Immature natural killer cell (primary cell): ENCODE data around the gene ERICH2. TPM values are rescaled to one million over a fixed set of nuclear protein-coding genes. Genes with fewer than 3 reads are reported as not detected.

ENCODE experiments used
- DNase-seq, 3 donors: peaks; one replicate each; pipeline ENCODE4 v3.0.0; 2022; ENCODE audit warnings: mixed read lengths in 1 of 3
- H3K27ac Mint-ChIP-seq, 6 donors: one replicate each; pipeline ENCODE4 v1.8.0; 2020; ENCODE audit warnings: mixed read lengths in 6 of 6, mild to moderate bottlenecking in 5 of 6, inconsistent platforms in 4 of 6, moderate library complexity in 3 of 6
- H3K27me3 Mint-ChIP-seq, 3 donors: one replicate each; pipeline ENCODE4 v1.8.0; 2020 to 2021; ENCODE audit warnings: low read depth in 3 of 3, mild to moderate bottlenecking in 3 of 3, mixed read lengths in 3 of 3, moderate library complexity in 3 of 3, inconsistent platforms in 1 of 3
- H3K36me3 Mint-ChIP-seq, 3 donors: one replicate each; pipeline ENCODE4 v1.8.0; 2020; ENCODE audit warnings: mixed read lengths in 3 of 3, inconsistent platforms in 2 of 3, mild to moderate bottlenecking in 2 of 3
- H3K4me1 Mint-ChIP-seq, 2 donors: one replicate each; pipeline ENCODE4 v1.8.0; 2020; ENCODE audit warnings: inconsistent platforms in 2 of 2, mild to moderate bottlenecking in 2 of 2, mixed read lengths in 2 of 2, moderate library complexity in 1 of 2
- H3K4me3 Mint-ChIP-seq, 5 donors: one replicate each; pipeline ENCODE4 v1.8.0; 2020; ENCODE audit warnings: mild to moderate bottlenecking in 5 of 5, mixed read lengths in 5 of 5, inconsistent platforms in 3 of 5, moderate library complexity in 3 of 5
- H3K9me3 Mint-ChIP-seq, 6 donors: one replicate each; pipeline ENCODE4 v1.8.0; 2020; ENCODE audit warnings: mild to moderate bottlenecking in 6 of 6, mixed read lengths in 6 of 6, inconsistent platforms in 4 of 6, moderate library complexity in 3 of 6
- polyA plus RNA-seq, 3 donors: library from polyadenylated mRNA; unstranded; fragments of 300-500 nt; fragmentation: Illumina TruSeq; gene quantifications; one replicate each; pipeline ENCODE4 v1.2.3, GENCODE V29; 2021

The ERICH2 gene
- polyA plus RNA-seq, 3 donors from 2014 or later, result not detected

- peaks cover 45 to 52% of the 10 kb centered on the region in 2 donors for H3K4me1 Mint-ChIP-seq
- H3K4me3 Mint-ChIP-seq, result peak overlapping the region; percentile 48 to 69 (median 55)
- peak; percentile 35 to 51 (median 49) for DNase-seq
- H3K9me3 Mint-ChIP-seq, result no peaks in the 10 kb centered on the region
- no peaks in the 10 kb centered on the region for H3K36me3 Mint-ChIP-seq
- peaks cover 43 to 58% (median 57%) of the 10 kb centered on the region in 3 donors for H3K27me3 Mint-ChIP-seq
- H3K27ac Mint-ChIP-seq, result peak overlapping the region in 1 of 6 donors; percentile 52
These were observed 45.7 kb downstream of the ERICH2 start for GRCh38 chr2:170815746-170816503.

DNA sequence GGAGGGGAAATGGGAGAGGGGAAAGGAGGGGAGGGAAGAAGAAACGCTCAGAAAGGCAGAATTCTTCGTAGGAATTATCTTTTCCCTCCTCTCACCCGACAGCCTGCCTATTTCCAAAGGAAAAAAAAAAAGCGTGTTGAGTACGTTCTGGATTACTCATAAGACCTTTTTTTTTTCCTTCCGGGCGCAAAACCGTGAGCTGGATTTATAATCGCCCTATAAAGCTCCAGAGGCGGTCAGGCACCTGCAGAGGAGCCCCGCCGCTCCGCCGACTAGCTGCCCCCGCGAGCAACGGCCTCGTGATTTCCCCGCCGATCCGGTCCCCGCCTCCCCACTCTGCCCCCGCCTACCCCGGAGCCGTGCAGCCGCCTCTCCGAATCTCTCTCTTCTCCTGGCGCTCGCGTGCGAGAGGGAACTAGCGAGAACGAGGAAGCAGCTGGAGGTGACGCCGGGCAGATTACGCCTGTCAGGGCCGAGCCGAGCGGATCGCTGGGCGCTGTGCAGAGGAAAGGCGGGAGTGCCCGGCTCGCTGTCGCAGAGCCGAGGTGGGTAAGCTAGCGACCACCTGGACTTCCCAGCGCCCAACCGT is 46.4 kb downstream of the ERICH2 start, which contains the start of gene GAD1:
Gene GAD1 (plus strand): TSS at position 384 of the 589 bp plus-strand sequence. CDS start 1,705 bp downstream, outside the sequence.
- H3K27ac Mint-ChIP-seq, result peak within 1 kb of the TSS in 1 of 6 donors; percentile 52

DNA sequence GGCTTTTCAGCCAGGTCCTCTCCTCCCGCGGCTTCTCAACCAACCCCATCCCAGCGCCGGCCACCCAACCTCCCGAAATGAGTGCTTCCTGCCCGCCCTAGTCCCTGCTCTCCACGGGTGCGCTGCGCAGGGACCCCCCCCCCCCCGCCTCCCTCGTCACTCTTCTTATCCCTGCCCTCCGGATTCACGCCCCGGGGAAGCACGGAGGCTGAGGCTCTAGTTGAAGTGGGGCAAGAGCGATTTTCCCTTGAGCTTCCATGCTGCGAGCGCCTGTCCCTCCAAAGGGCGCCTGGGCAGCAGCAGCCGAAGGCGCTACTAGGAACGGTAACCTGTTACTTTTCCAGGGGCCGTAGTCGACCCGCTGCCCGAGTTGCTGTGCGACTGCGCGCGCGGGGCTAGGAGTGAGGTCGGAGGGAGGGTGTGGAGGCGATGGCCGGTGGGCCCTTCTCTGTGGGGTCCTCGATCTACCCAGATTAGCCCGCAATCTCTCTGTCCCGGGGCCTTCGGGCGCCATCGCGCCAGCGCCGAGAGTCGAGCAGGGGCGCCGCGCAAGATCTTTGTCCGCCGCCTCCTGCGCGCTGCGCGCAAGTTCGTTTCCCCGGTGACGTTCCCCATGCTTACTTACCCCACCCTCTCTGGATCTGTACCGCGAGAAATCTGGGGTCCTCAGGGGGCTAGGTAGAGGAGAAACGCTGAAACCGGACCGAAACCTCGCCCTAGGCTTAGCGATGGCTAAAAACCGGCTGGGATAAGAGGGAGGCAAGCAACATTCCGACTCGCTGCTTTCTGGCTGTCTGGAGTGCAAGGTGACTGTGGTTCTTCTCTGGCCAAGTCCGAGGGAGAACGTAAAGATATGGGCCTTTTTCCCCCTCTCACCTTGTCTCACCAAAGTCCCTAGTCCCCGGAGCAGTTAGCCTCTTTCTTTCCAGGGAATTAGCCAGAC is 47.2 kb downstream of the ERICH2 start:
- no peak for DNase-seq
- no peak overlapping the region for H3K27ac Mint-ChIP-seq

More for the DNA sequence above, 46.4 kb downstream of the ERICH2 start, which contains the start of gene GAD1:
- H3K9me3 Mint-ChIP-seq, result no peaks in the 10 kb centered on the region
- peaks cover 47 to 59% (median 55%) of the 10 kb centered on the region in 3 donors for H3K27me3 Mint-ChIP-seq
- no peak for DNase-seq
- H3K4me1 Mint-ChIP-seq, result peaks cover 51 to 59% of the 10 kb centered on the region in 2 donors
- no peaks in the 10 kb centered on the region for H3K36me3 Mint-ChIP-seq
- H3K4me3 Mint-ChIP-seq, result peak within 1 kb of the TSS; percentile 51 to 69 (median 60)

DNA sequence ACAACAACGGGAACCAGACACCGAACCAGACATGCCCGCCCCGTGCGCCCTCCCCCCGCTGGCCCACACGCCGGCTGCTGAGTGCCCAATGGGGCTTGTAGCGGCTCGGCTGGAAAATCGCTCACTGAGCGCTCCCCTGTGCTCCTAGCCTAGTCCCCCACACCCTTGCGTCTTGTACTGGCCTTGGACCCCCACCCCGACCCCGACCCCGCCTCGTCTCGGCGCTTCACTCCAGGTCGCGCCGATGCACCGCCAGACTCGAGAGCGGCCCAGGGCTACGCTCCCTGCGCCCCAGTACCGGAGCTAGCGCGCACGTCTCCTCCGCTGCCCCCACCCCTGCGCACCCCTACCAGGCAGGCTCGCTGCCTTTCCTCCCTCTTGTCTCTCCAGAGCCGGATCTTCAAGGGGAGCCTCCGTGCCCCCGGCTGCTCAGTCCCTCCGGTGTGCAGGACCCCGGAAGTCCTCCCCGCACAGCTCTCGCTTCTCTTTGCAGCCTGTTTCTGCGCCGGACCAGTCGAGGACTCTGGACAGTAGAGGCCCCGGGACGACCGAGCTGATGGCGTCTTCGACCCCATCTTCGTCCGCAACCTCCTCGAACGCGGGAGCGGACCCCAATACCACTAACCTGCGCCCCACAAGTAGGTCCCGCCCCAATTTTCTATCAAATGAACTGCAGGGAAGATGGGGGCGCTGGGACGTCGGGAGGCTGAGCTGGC is 48.0 kb downstream of the ERICH2 start:
- peaks cover 51 to 59% (median 57%) of the 10 kb centered on the region in 3 donors for H3K27me3 Mint-ChIP-seq
- H3K27ac Mint-ChIP-seq, result no peak overlapping the region
- DNase-seq, result no peak
- no peaks in the 10 kb centered on the region for H3K36me3 Mint-ChIP-seq
- peaks cover 0 to 2% (median 0%) of the 10 kb centered on the region in 6 donors for H3K9me3 Mint-ChIP-seq
- H3K4me3 Mint-ChIP-seq, result peak overlapping the region in 3 of 5 donors; percentile 44 to 69 (median 51)
- H3K4me1 Mint-ChIP-seq, result peaks cover 61 to 74% of the 10 kb centered on the region in 2 donors

More for the DNA sequence above, 47.2 kb downstream of the ERICH2 start:
- Mint-ChIP-seq H3K4me3 (peak overlapping the region; percentile 51 to 69 (median 60)), H3K4me1 (peaks cover 56 to 67% of the 10 kb centered on the region in 2 donors), H3K36me3 (no peaks in the 10 kb centered on the region), H3K27me3 (peaks cover 51 to 61% (median 60%) of the 10 kb centered on the region in 3 donors), H3K9me3 (no peaks in the 10 kb centered on the region)

DNA sequence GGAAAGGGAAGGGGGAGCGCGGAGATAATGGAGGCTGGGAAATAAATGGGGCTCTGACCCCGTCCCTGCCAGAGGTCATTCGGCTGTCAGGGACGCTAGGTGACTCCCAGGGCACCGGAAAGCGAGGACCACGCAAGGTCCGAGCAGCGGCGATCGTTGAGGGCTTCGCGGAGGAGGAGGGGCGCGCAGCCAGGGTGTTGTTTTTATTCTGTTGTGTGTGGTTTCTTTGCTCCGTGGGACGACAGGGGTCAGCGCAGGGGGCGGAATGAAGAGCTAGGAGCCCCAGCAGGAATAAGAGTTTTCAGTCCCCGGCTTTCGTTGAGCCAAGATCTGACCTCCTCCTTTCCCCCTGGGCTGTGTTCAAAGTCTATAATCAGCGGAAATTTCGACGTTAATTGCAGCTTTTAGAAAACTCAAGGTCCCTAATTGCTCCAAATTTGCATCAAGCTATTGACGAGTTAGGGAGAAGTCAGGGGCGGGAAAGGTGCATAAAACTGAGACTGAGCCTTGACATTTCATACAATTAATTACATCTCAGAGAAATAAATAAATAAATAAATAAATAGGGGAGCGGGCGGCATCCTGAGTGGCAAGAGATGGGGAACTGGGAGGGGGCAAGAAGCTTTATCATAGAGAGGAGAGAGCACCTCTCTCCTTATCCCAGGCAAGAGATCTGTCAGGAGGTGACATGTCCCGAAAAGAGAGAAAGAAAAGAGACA is 48.7 kb downstream of the ERICH2 start:
- Mint-ChIP-seq H3K4me1 (peaks cover 61 to 71% of the 10 kb centered on the region in 2 donors), H3K27ac (no peak overlapping the region), H3K9me3 (peaks cover 0 to 2% (median 0%) of the 10 kb centered on the region in 6 donors), H3K4me3 (peak overlapping the region in 3 of 5 donors; percentile 5 to 34 (median 26)), H3K36me3 (no peaks in the 10 kb centered on the region), H3K27me3 (peaks cover 44 to 52% (median 49%) of the 10 kb centered on the region in 3 donors)
- DNase-seq, result no peak

- no peak for DNase-seq
- Mint-ChIP-seq H3K9me3 (peaks cover 0 to 2% (median 0%) of the 10 kb centered on the region in 6 donors), H3K4me3 (peak overlapping the region; percentile 79 to 90 (median 82)), H3K36me3 (no peaks in the 10 kb centered on the region), H3K4me1 (peaks cover 59 to 69% of the 10 kb centered on the region in 2 donors), H3K27ac (no peak overlapping the region), H3K27me3 (peaks cover 37 to 47% (median 46%) of the 10 kb centered on the region in 3 donors)
These were observed 49.8 kb downstream of the ERICH2 start for GRCh38 chr2:170819680-170820664.

- peak overlapping the region in 3 of 6 donors; percentile 5 to 8 (median 7) for H3K27ac Mint-ChIP-seq
- H3K36me3 Mint-ChIP-seq, result no peaks in the 10 kb centered on the region
- peak overlapping the region; percentile 79 to 90 (median 82) for H3K4me3 Mint-ChIP-seq
- peaks cover 36 to 48% (median 44%) of the 10 kb centered on the region in 3 donors for H3K27me3 Mint-ChIP-seq
- H3K4me1 Mint-ChIP-seq, result peaks cover 52 to 59% of the 10 kb centered on the region in 2 donors
- H3K9me3 Mint-ChIP-seq, result peaks cover 0 to 2% (median 0%) of the 10 kb centered on the region in 6 donors
- peak in 2 of 3 donors; percentile 5 to 29 for DNase-seq
These were observed 50.8 kb downstream of the ERICH2 start for GRCh38 chr2:170820757-170821530.

DNA sequence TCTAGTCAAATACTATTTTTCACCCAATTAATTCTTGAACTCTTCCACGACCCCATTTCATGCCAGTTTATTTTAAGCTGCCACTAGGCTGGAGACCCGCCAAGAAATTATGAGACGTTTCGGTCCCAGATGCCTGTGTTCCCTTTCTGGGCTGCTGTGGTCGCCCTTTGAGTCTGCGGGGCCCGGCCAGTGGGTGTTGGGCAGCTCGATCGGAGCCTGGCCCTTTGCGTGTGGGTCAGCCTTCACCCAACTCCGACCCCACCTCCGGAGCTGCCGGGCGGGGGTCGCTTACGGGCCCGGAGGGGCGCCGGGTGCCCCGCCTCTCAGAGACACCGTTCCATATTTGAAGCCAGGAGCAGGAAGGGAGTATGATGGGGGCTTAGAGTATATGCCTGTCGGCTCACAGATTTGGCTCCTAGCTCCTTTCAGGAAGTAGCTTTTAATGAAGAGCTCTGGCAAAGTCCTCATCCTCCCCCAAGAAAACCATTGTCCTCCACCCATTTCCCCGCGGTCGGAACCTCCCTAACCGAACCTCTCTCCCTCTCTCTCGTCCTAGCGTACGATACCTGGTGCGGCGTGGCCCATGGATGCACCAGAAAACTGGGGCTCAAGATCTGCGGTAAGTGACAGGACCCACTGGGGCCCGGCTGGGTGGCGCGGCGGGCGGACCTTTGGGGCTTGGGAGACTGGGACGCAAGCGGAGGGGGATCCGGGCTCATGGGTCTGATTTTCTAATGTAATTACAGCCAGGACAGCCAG is 51.5 kb downstream of the ERICH2 start:
- no peak for DNase-seq
- H3K27ac Mint-ChIP-seq, result no peak overlapping the region
- peaks cover 37 to 43% (median 42%) of the 10 kb centered on the region in 3 donors for H3K27me3 Mint-ChIP-seq
- H3K9me3 Mint-ChIP-seq, result peaks cover 0 to 2% (median 0%) of the 10 kb centered on the region in 6 donors
- H3K4me3 Mint-ChIP-seq, result peak overlapping the region; percentile 79 to 90 (median 82)
- H3K36me3 Mint-ChIP-seq, result no peaks in the 10 kb centered on the region
- peaks cover 44 to 54% of the 10 kb centered on the region in 2 donors for H3K4me1 Mint-ChIP-seq

DNA sequence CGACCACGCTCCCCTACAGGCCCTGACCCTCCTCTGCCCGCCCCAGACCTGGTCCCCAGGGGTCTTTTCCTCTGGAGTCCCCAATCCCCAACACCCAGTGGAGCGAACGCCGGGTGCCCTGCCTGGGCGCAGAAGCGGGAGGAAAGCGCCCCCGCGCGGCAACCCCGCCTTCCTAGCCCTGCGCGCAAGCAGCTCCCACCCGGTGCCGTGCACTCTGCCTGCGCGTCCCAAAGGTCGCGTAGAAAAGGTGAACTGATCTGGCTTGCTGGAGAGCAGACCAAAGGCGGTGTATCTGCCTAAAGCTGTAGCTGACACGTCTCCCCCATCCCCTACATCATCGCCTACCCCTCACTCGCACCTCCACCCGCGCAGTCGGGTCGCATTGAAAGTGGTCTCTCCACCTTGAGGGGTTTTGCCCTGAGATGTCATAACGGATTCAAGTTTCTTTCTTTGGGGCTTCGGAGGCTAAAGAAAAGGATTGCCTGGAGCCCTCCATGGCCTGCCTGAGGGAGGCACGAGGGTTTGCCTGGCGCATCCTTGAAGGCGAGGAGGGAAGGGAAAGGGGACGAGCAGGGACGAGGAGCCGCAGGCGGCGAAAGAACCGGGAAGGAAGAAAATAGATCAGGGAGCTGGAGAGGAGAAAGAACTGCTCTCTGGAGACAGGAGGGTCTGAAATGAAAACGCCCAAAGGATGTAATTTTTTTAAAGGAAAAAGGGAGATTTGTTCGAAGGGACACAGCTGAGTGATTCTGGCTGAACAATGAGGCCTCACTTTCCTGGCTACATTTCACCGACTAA is 52.3 kb downstream of the ERICH2 start:
- H3K27me3 Mint-ChIP-seq, result peaks cover 33 to 43% (median 41%) of the 10 kb centered on the region in 3 donors
- DNase-seq, result no peak

More for the DNA sequence above, 52.3 kb downstream of the ERICH2 start:
- Mint-ChIP-seq H3K9me3 (peaks cover 0 to 2% (median 0%) of the 10 kb centered on the region in 6 donors), H3K4me3 (peak overlapping the region; percentile 12 to 83 (median 59)), H3K36me3 (no peaks in the 10 kb centered on the region), H3K27ac (no peak overlapping the region), H3K4me1 (peaks cover 38 to 51% of the 10 kb centered on the region in 2 donors)
